Inflammatory macrophage treated with lipopolysaccharide for 1 hour (primary cell): ENCODE data around the gene UVRAG.
A peak's percentile ranks its signal among the peaks of the same experiment; 100 is the strongest.
"Not testable (repeated sequence)": the region's sequence is repeated elsewhere in the genome, so short reads cannot be mapped to it uniquely, and the experiment has no call there.

Source experiments
- DNase-seq, 2 donors: peaks; one replicate each; pipeline ENCODE4 v3.0.0-alpha.2; 2020 to 2022

Gene UVRAG

GRCh38 chr11:75850787-75851186, 35.8 kb downstream of the UVRAG start:
- DNase-seq, result no peak

- no peak for DNase-seq
These were observed 36.2 kb downstream of the UVRAG start for GRCh38 chr11:75851203-75851602.

DNA sequence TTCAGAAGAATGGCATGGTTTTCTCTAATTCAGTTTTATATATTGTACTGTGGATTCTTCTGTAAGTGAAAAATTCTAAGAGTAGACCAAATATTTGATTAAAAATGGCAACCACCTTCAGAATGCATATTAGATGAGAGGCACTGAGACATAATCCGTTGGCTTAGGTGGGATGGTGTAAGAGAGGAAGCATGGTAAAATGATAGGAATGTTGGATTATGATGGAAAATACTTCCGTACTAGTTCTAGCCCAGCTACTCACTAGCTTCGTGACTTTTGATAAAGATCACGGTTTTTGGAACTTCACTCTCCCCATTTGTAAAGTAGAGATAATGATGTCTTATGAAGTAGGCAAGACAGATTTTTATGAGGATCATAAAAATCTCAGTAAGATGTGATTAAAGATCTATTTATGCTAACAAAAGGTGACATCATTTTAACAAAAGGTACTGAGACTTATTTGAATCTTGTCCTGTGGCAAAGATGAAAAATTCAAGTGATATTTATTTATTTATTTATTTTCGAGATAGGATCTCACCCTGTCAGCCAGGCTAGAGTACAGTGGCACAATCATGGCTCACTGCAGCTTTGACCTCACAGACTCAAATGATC, 37.5 kb downstream of the UVRAG start:
- DNase-seq, result no peak

DNA sequence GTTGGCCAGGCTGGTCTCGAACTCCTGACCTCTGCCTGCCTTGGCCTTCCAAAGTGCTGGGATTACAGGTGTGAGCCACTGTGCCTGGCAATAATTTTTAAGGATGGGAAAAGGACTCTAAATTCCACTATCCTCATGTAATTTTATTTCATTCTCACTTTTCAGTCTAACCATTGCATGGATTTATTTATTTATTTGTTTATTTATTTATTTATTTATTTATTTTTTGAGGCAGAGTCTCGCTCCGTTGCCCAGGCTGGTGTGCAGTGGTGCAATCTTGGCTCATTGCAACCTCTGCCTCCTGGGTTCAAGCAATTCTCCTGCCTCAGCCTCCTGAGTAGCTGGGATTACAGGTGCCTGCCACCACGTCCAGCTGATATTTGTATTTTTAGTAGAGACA, 38.6 kb downstream of the UVRAG start:
- DNase-seq, result not testable (repeated sequence)

DNA sequence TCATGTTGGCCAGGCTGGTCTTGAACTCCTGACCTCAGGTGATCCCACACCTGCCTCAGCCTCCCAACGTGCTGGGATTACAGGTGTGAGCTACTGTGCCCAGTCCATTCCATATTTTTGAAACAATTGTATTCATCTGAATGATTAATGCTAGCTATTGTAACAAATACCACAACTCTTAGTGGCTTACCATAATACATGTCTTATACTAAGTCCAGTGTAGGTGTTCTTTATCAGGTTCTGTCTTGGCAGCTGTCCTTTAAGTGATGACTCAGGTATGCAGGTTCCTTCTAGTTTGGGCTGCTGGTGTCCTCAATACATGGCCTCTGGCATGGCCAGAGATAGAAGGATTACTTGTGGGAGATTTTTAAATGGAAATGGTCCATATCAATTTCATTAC, 39.0 kb downstream of the UVRAG start:
- no peak for DNase-seq

- DNase-seq, result no peak
These were observed 40.2 kb downstream of the UVRAG start for GRCh38 chr11:75855206-75855605.

DNA sequence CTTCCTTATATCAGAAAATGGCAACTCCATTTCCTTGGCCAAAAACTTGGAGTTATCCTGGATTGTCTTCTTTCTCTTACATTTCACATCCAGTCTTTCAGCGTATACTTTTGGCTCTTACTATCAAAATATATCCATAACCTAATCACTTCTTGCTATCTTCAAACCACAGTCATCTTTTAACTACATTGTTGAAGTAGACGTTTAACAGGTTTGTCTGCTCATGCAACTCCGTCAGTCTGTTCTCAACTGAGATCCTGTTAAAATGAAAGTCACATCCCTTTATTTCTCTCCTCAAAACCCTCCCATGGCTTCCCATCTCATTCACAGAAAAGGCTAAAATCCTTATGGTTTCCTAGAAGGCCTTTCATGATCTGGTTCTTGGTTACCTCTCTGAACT, 41.9 kb downstream of the UVRAG start:
- no peak for DNase-seq

DNA sequence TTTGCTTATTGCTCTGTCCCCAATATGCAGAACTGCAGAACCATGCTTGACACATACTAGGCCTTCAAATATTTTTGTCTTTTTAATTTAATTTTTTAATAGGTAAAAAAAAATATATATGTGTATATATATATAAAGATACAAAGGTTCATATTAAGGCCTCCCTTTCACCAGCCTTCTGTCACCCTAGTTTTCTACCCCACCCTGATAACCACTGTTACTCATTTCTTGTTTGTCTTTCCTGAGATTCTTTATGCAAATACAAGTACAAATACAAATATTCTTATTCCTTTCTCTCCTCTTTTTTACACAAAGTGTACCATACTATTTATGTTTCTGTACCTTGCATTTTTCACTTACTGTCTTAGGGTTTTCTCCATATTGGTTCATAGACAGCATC, 43.0 kb downstream of the UVRAG start:
- no peak for DNase-seq

GRCh38 chr11:75858613-75859012, 43.6 kb downstream of the UVRAG start:
- DNase-seq, result peak in 1 of 2 donors; percentile 49

- DNase-seq, result no peak
These were observed 44.6 kb downstream of the UVRAG start for GRCh38 chr11:75859614-75860013.

DNA sequence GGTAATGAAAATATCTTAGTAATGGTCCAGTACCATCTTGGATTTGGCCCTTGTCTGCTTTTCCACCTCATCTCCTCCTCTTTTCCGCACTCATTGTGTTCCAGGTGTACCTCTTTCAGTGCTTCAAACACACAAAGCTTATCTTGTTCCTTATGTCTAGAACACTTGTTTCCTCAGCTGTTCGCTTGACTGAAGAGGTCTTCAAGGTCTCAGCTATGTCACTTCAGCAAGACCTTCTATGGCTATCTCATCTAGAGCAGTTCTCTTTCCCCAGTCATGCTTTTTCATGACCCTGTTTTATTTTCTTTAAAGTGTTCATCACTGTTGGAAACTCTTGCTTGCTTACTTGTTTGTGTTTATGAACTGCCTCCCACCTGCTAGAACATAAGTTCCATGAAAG, 47.4 kb downstream of the UVRAG start:
- DNase-seq, result no peak

DNA sequence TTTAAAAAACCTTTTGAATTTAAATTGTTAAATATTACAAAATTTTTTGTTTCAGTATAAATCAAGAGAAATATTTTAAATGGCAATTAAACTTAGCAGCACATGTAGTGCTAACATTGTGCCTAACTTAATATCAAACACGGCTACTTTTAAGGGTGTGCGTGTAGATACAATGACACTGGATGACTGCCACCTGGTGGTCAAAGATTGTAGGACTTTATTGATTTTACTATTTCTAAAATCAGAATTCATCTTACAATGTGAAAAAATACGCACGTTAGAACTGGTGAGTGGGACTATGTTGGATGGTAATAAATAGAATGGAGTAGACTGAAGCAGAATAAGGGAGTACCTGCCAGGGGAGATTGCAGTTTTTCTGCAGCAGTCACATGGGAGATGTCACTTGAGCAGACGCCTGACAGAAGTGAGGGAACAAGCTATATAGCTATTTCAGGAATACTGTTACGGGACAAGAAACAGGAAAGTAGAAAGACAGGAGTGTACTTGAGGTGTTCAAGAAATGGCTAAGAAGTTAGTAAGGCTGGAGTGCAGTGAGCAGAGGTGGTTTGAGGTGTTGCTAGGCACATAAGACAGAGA, 52.9 kb downstream of the UVRAG start:
- peak in 1 of 2 donors; percentile 93 for DNase-seq

DNA sequence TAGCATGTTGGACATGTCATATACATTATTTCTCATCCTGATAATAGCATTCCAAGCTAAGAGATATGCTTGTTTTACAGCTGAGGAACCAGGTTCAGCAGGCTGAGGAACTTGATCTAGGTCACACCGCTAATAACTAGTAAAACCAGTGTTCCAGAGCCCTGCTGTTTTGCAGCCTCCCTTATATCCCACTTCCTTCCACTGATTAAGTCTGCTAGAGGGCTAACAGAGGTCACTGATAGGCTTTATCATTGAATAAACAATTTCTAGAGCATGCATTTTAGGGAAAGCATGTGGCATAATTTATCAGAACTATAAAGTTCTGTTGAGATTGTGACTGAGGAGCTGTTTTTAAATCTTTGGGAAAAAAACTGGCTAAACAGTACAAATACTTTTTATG, 54.0 kb downstream of the UVRAG start:
- DNase-seq, result no peak

DNA sequence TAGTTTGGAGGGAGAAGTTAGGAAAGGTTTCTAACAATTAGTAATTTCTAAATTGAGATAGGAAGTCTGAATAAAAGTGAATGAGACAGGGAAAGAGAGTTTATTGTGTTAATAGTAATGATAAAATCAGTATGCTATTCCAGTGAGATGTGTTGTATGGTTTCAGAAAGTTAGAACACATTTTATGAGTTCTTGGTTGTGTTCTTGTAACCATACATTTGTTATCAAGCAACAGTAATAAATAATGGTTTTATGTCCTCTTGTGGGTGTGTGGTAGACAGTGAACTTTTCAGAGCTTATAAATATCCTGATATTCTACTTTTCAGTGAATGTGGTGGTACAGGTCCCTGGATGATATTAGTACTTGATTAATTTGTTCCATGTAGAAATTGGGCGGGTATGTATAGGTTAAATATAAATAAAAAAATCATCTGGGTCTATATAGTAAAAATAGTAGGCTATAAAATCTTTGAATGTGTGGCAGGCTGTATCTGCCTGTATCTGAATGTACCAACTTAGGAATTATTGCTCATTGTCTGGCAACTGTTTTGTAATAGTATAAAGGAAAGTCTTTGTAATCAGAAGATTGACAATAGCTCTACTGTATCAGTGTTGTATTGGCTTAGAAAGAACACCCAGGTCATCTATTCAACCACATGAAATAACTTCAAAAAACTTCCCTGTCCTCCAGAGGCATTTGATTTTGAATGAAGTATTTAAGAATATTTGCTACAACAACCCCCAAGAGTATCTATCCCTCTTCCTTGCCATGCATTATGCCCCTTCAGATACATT, 54.8 kb downstream of the UVRAG start:
- no peak for DNase-seq

DNA sequence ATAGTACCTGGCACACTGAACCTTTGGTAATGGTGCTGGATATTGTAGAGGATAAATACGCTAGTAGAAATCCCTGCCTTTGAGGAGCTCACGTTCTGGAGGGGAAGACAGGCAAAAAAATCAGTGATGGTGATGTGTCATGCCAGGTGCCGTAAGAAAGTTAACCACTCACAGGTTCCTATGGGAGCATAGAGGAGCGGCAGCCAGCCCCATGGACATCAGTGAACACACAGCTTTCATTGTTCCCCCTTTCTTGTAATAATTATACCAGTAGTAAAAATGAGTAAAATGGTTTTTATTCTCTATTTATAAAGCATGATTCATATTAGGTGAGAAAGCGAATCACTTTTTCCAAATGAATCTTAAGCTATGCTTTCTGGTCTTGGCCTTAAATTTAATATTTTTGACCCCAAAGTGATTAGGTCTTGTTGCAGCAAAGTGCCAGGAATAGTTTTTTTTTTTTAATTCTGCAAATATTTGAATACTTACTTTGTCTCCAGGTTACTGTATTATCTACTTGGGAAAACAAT, 57.9 kb downstream of the UVRAG start:
- no peak for DNase-seq

DNA sequence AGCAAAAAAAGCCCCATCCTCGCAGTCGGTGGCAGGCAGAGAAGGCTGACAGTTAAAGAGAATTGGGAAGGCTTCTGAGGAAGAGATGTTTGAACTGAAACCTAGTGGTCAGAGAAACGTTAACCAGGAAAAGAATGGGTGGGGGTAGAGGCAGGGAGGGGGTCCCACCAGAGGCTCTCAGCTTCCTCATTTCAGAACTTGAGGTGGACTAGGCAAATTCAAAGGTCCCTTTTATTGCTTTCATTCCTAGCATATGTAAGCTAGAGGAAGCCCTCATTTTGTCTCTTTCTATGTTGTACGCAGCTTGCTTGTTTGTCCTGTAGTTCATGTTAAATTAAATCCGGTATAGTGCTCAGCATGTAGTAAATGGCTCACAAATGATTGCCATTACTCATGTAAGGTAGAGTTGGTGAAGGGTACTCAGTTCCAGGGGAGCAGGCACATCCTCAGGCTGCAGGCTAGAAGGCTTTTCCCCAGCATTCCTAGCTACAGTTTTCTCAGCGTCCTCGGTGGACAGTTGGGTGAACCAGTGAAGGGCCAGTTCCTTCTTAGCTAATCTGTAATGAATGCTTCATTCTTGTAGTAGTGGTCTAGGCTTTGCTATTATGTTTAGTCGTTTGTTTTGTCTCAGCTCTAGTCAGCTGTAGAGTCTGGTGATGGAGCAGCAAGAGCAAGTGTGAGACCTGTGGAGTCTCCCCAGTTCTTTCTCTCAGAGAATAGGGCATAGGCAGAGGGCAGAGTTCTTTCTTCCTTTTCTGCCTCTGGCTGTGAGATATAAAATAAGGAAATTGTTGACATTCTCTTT, 58.6 kb downstream of the UVRAG start:
- DNase-seq, result peak in 1 of 2 donors; percentile 22

GRCh38 chr11:75874684-75875341, 59.8 kb downstream of the UVRAG start:
- DNase-seq, result no peak

DNA sequence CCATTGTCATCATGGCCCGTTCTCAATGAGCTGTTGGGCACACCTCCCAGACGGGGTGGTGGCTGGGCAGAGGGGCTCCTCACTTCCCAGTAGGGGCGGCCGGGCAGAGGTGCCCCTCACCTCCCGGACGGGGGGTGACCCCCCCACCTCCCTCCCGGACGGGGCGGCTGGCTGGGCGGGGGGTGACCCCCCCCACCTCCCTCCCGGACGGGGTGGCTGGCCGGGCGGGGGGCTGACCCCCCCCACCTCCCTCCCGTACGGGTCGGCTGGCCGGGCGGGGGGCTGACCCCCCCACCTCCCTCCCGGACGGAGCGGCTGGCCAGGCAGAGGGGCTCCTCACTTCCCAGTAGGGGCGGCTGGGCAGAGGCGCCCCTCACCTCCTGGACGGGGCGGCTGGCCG, 62.3 kb downstream of the UVRAG start:
- DNase-seq, result not testable (repeated sequence)

DNA sequence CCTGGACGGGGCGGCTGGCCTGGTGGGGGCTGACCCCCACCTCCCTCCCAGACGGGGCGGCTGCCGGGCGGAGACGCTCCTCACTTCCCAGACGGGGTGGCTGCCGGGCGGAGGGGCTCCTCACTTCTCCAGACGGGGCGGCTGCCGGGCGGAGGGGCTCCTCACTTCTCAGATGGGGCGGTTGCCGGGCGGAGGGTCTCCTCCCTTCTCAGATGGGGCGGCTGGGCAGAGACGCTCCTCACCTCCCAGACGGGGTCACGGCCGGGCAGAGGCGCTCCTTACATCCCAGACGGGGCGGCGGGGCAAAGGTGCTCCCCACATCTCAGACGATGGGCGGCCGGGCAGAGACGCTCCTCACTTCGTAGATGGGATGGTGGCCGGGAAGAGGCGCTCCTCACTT, 62.9 kb downstream of the UVRAG start:
- DNase-seq, result not testable (repeated sequence)

DNA sequence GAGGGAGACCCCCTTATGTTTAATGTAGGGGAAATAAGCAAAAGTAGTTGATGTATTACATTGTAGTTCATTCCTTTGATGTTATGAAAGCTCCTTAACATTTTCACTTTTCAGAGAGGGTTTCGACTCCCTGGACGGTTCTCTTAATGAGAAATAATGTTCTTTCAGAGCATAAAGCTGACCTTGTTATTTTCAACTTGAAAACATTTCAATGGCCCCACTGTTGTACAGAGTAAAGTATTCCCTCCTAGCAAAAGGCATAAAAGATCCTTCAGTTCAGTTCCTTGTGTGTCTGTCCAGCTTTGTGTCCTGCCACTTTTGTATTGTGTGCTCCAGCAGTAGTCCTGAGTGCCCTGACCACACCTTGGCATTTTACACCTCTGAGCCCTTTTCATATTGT, 63.9 kb downstream of the UVRAG start:
- no peak for DNase-seq

- DNase-seq, result no peak
These were observed 64.7 kb downstream of the UVRAG start for GRCh38 chr11:75879737-75880136.

DNA sequence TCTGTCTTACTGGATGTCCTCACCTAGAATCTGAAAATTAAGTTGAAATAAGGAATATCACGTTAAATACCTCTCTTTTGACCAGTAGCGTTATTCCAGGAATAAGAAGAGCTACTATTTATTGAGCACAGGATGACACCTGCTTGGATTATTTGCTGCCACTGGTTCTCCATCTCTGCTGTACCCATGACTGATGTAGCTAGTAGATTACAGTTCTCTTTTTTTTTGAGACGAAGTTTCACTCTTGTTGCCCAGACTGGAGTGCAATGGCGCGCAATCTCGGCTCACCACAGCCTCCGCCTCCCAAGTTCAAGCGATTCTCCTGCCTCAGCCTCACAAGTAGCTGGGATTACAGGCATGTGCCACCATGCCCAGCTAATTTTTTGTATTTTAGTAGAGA, 65.3 kb downstream of the UVRAG start:
- DNase-seq, result not testable (repeated sequence)

- DNase-seq, result no peak
These were observed 69.3 kb downstream of the UVRAG start for GRCh38 chr11:75884321-75884720.
